ENCODE data around the gene GNAZ.

The GNAZ gene

GRCh38 chr22:23106344-23106743 lies 36.0 kb downstream of the GNAZ start:
- no peaks in the 10 kb centered on the region for H3F3A ChIP-seq (ENCODE audit: control insufficient read depth, insufficient read depth)
- no peak for TF ChIP-seq CTCF (IDR thresholded peaks at IDR 0.05; ENCODE audit: low read depth, low read length, poor library complexity, severe bottlenecking)
- no peaks in the 10 kb centered on the region for H3K9me2 ChIP-seq (replicated peaks; ENCODE audit: control insufficient read depth, low read length)
- H3K4me2 ChIP-seq (ENCODE audit: low read length) = no peak overlapping the region
- H3K9me3 ChIP-seq (ENCODE audit: control insufficient read depth, insufficient read depth, low read length) = no peaks in the 10 kb centered on the region
- H3K36me3 ChIP-seq (ENCODE audit: control insufficient read depth, low read length) = no peaks in the 10 kb centered on the region
- no peaks in the 10 kb centered on the region for H3K79me2 ChIP-seq (ENCODE audit: control insufficient read depth, low read length)
- no peaks in the 10 kb centered on the region for H4K20me1 ChIP-seq (ENCODE audit: control insufficient read depth, insufficient read depth, low read depth, low read length)
- no peak overlapping the region for H3K27ac ChIP-seq (ENCODE audit: low read depth, low read length)
- H3K4me3 ChIP-seq (ENCODE audit: low read length) = no peak overlapping the region
- no peaks in the 10 kb centered on the region for H3K27me3 ChIP-seq (ENCODE audit: control insufficient read depth, low read length)
- H3K4me1 ChIP-seq (ENCODE audit: control insufficient read depth, low read length) = no peaks in the 10 kb centered on the region

- no peaks in the 10 kb centered on the region for H3K36me3 ChIP-seq (ENCODE audit: control insufficient read depth, low read length)
These were observed 36.6 kb downstream of the GNAZ start for GRCh38 chr22:23106906-23107367.

GRCh38 chr22:23107487-23108248 lies 37.3 kb downstream of the GNAZ start:
- Histone ChIP-seq H3K27me3 (ENCODE audit: control insufficient read depth, low read length) (no peaks in the 10 kb centered on the region), H4K20me1 (ENCODE audit: control insufficient read depth, insufficient read depth, low read depth, low read length) (no peaks in the 10 kb centered on the region), H3K27ac (ENCODE audit: low read depth, low read length) (no peak overlapping the region), H3K36me3 (ENCODE audit: control insufficient read depth, low read length) (no peaks in the 10 kb centered on the region), H3K4me3 (ENCODE audit: low read length) (no peak overlapping the region), H3K9me3 (ENCODE audit: control insufficient read depth, insufficient read depth, low read length) (no peaks in the 10 kb centered on the region), H3F3A (ENCODE audit: control insufficient read depth, insufficient read depth) (no peaks in the 10 kb centered on the region), H3K4me2 (ENCODE audit: low read length) (no peak overlapping the region), H3K79me2 (ENCODE audit: control insufficient read depth, low read length) (no peaks in the 10 kb centered on the region), H3K9me2 (replicated peaks; ENCODE audit: control insufficient read depth, low read length) (no peaks in the 10 kb centered on the region), H3K4me1 (ENCODE audit: control insufficient read depth, low read length) (peaks cover 1% of the 10 kb centered on the region; the same call in 1 of the 2 replicates)
- TF ChIP-seq EZH2phosphoT487 (IDR thresholded peaks at IDR 0.05; ENCODE audit: borderline replicate concordance, low read length) (no peak), CTCF (IDR thresholded peaks at IDR 0.05; ENCODE audit: low read depth, low read length, poor library complexity, severe bottlenecking) (no peak)

More at GRCh38 chr22:23106906-23107367, 36.6 kb downstream of the GNAZ start:
- no peak overlapping the region for H3K4me2 ChIP-seq (ENCODE audit: low read length)
- H3K9me2 ChIP-seq (replicated peaks; ENCODE audit: control insufficient read depth, low read length) = no peaks in the 10 kb centered on the region
- no peaks in the 10 kb centered on the region for H4K20me1 ChIP-seq (ENCODE audit: control insufficient read depth, insufficient read depth, low read depth, low read length)
- TF ChIP-seq EZH2phosphoT487 (IDR thresholded peaks at IDR 0.05; ENCODE audit: borderline replicate concordance, low read length) = no peak
- no peak for TF ChIP-seq CTCF (IDR thresholded peaks at IDR 0.05; ENCODE audit: low read depth, low read length, poor library complexity, severe bottlenecking)
- no peaks in the 10 kb centered on the region for H3K4me1 ChIP-seq (ENCODE audit: control insufficient read depth, low read length)
- H3K27ac ChIP-seq (ENCODE audit: low read depth, low read length) = no peak overlapping the region
- H3F3A ChIP-seq (ENCODE audit: control insufficient read depth, insufficient read depth) = no peaks in the 10 kb centered on the region
- H3K9me3 ChIP-seq (ENCODE audit: control insufficient read depth, insufficient read depth, low read length) = no peaks in the 10 kb centered on the region
- H3K4me3 ChIP-seq (ENCODE audit: low read length) = no peak overlapping the region
- no peaks in the 10 kb centered on the region for H3K79me2 ChIP-seq (ENCODE audit: control insufficient read depth, low read length)
- no peaks in the 10 kb centered on the region for H3K27me3 ChIP-seq (ENCODE audit: control insufficient read depth, low read length)
